ENCODE measurements around the gene MYLIP.

GRCh38 chr6:16104624-16105433 is 24.1 kb upstream of the MYLIP start:
- TF ChIP-seq ZBTB26 (CRISPR knock-in tag; IDR thresholded peaks at IDR 0.05; ENCODE audit: borderline replicate concordance): no peak
- no peak for TF ChIP-seq CTCF (CRISPR knock-in tag; IDR thresholded peaks at IDR 0.05)
- no peak for TF ChIP-seq HMG20A (CRISPR knock-in tag; IDR thresholded peaks at IDR 0.05; ENCODE audit: borderline replicate concordance)
- TF ChIP-seq PHF8 (CRISPR knock-in tag; IDR thresholded peaks at IDR 0.05): no peak
- no peak for TF ChIP-seq GTF2F1 (IDR thresholded peaks at IDR 0.05; ENCODE audit: low read length)
- TF ChIP-seq TARDBP (CRISPR knock-in tag; IDR thresholded peaks at IDR 0.05): no peak
- TF ChIP-seq TCF7 (IDR thresholded peaks at IDR 0.05; ENCODE audit: low read depth): no peak
- no peak for TF ChIP-seq THAP7 (CRISPR knock-in tag; IDR thresholded peaks at IDR 0.05)
- TF ChIP-seq PTBP1 (IDR thresholded peaks at IDR 0.05; ENCODE audit: low read depth, low read length, poor library complexity, severe bottlenecking): no peak
- TF ChIP-seq KAT7 (CRISPR knock-in tag; IDR thresholded peaks at IDR 0.05; ENCODE audit: borderline replicate concordance): no peak
- TF ChIP-seq SMAD1 (CRISPR knock-in tag; IDR thresholded peaks at IDR 0.05; ENCODE audit: borderline replicate concordance, low read depth): no peak
- TF ChIP-seq TCF12 (IDR thresholded peaks at IDR 0.05): no peak
- TF ChIP-seq TCF12 (CRISPR knock-in tag; IDR thresholded peaks at IDR 0.05): no peak
- TF ChIP-seq POLR2AphosphoS5 (IDR thresholded peaks at IDR 0.05; ENCODE audit: low read depth, low read length): no peak
